OCI-LY7 (cell line): Measurements from ENCODE around the gene MT4. TPM values are rescaled to one million over a fixed set of nuclear protein-coding genes. Genes with fewer than 3 reads are reported as not detected.

Experiments used
- Bru-seq: library from RNA; stranded (reverse); fragments of 400-500 nt; gene quantifications from one replicate; lab custom pipeline; 2021; lab: Mats Ljungman, UMichigan
- BruChase-seq, 2 experiments: library from RNA; stranded (reverse); fragments of 400-500 nt; gene quantifications; one replicate each; lab custom pipeline; 2021; lab: Mats Ljungman, UMichigan
- BruUV-seq: library from RNA; stranded (reverse); fragments of 400-500 nt; replicated peaks from 2 replicates; lab custom pipeline; 2021; lab: Mats Ljungman, UMichigan
- CTCF ChIA-PET: fragments of 300-600 bp; sonication (Branson Sonifier 250); formaldehyde crosslinking; loops from one replicate; lab custom pipeline; 2022; ENCODE audit warnings: antibody characterized with exemption; ENCODE audit not compliant: unreplicated experiment; lab: Charles Lee
- POLR2A ChIA-PET: fragments of 300-600 bp; sonication (Branson Sonifier 250); formaldehyde crosslinking; loops from one replicate; lab custom pipeline; 2022; ENCODE audit warnings: antibody characterized with exemption; lab: Charles Lee
- DNase-seq: peaks from one replicate; pipeline ENCODE4 v3.0.0-alpha.2; 2015; ENCODE audit warnings: low spot score
- H2AFZ ChIP-seq: fragments of 200-600 bp; sonication (generic), shearing (Covaris generic); 2 replicates; pipeline ENCODE4 v1.6.1; 2014; ENCODE audit warnings: mild to moderate bottlenecking, antibody characterized with exemption, low read length, moderate library complexity
- H3K27ac ChIP-seq: fragments of 200-600 bp; sonication (generic); 2 replicates; pipeline ENCODE4 v1.5.1; 2014; ENCODE audit warnings: mixed run types, low read depth, mild to moderate bottlenecking, moderate library complexity, low read length, inconsistent platforms; ENCODE audit not compliant: poor library complexity, severe bottlenecking
- H3K36me3 ChIP-seq: fragments of 200-600 bp; sonication (generic); 2 replicates; pipeline ENCODE4 v1.6.1; 2014; ENCODE audit warnings: mild to moderate bottlenecking, antibody characterized with exemption, low read length, moderate library complexity, mixed read lengths; ENCODE audit not compliant: insufficient read depth
- H3K4me1 ChIP-seq: fragments of 200-600 bp; sonication (generic); 2 replicates; pipeline ENCODE4 v1.5.1; 2014; ENCODE audit warnings: mild to moderate bottlenecking, low read length; ENCODE audit not compliant: insufficient read depth, poor library complexity, severe bottlenecking
- H3K4me2 ChIP-seq: fragments of 200-600 bp; sonication (generic); 2 replicates; pipeline ENCODE4 v1.6.1; 2014; ENCODE audit warnings: mild to moderate bottlenecking, low read length
- H3K4me3 ChIP-seq: fragments of 200-600 bp; sonication (generic); 2 replicates; pipeline ENCODE4 v1.5.1; 2014; ENCODE audit warnings: mild to moderate bottlenecking, low read depth, low read length; ENCODE audit not compliant: poor library complexity, severe bottlenecking
- H3K79me2 ChIP-seq: fragments of 200-600 bp; sonication (generic); 2 replicates; pipeline ENCODE4 v1.6.1; 2016; ENCODE audit warnings: low read depth, mild to moderate bottlenecking, low read length, moderate library complexity, mixed read lengths; ENCODE audit not compliant: insufficient read depth
- H3K9me2 ChIP-seq: fragments of 200-600 bp; sonication (generic); 2 replicates; pipeline ENCODE4 v1.6.1; 2016; ENCODE audit warnings: mild to moderate bottlenecking, low read length, mixed read lengths; ENCODE audit not compliant: insufficient read depth
- H3K9me3 ChIP-seq: fragments of 200-600 bp; sonication (generic); 2 replicates; pipeline ENCODE4 v1.6.1; 2014; ENCODE audit warnings: mild to moderate bottlenecking, mixed run types, low read length, mixed read lengths
- H4K20me1 ChIP-seq: fragments of 200-600 bp; sonication (generic); 2 replicates; pipeline ENCODE4 v1.6.1; 2014; ENCODE audit warnings: mild to moderate bottlenecking, antibody characterized with exemption, low read length, moderate library complexity, mixed read lengths; ENCODE audit not compliant: insufficient read depth
- CTCF ChIP-seq: fragments of 200-600 bp; sonication (generic); conservative IDR thresholded peaks from 2 replicates; pipeline ENCODE4 v1.5.1; 2014; ENCODE audit warnings: mild to moderate bottlenecking, antibody characterized with exemption, low read length, moderate library complexity, mixed read lengths
- EZH2phosphoT487 ChIP-seq: fragments of 200-600 bp; sonication (generic); IDR thresholded peaks from 2 replicates; pipeline ENCODE4 v1.6.1; 2018; ENCODE audit warnings: low read depth, borderline replicate concordance, mild to moderate bottlenecking, mixed run types, antibody characterized with exemption, low read length, moderate library complexity, mixed read lengths
- intact Hi-C: fragments of 100-400 bp; cut with micrococcal nuclease; formaldehyde crosslinking; loops from one replicate; pipeline ENCODE4 v1.10.0; 2022; ENCODE audit not compliant: unreplicated experiment
- long read RNA-seq: library from polyadenylated mRNA; stranded (forward); transcript quantifications from one replicate; pipeline ENCODE4 v2.0.0, GENCODE V29; 2022
- total RNA-seq, 2 experiments: library from RNA; depleted of rRNA in 1 of 2; stranded (reverse); fragments of >200 nt in 1 of 2; shearing (Covaris generic) in 1 of 2; gene quantifications; 2 replicates each; pipeline ENCODE4 v1.2.3, GENCODE V29; 2014 to 2022

The MT4 gene
- total RNA-seq (2014; rRNA removed; shearing (Covaris generic)) (not detected in 2 replicates), total RNA-seq (2022) (not detected in 2 replicates), Bru-seq, nascent RNA (not detected), BruChase-seq, experiment 1, labeled RNA remaining after a 6-hour chase (not detected), BruChase-seq, experiment 2, labeled RNA remaining after a 2-hour chase (not detected)
- long read RNA-seq = 0 reads

GRCh38 chr16:56564793-56565477 is at the start of gene MT4:
TSS of gene MT4 (plus strand) at chr16:56565073. CDS start at chr16:56565129, 56 bp downstream.
- no peaks in the 10 kb centered on the region for H3K4me1 ChIP-seq
- no peak within 1 kb of the TSS for H3K4me2 ChIP-seq
- no peak within 1 kb of the TSS for H3K27ac ChIP-seq
- intact Hi-C loops = no loop called here
- CTCF ChIA-PET = no interaction called here
- no peaks in the 10 kb centered on the region for H4K20me1 ChIP-seq
- no peak within 1 kb of the TSS for H3K4me3 ChIP-seq
- no peaks in the 10 kb centered on the region for H3K9me2 ChIP-seq
- H3K9me3 ChIP-seq = no peaks in the 10 kb centered on the region
- POLR2A ChIA-PET = interaction anchor here (1.7 kb wide), 1 partner anchor 17 kb away, joined by 5 read pairs; no protein-coding TSS in a partner anchor
- H3K36me3 ChIP-seq = no peaks in the 10 kb centered on the region
- no peak for DNase-seq
- no peak within 1 kb of the TSS for H2AFZ ChIP-seq
- no TSS peak for BruUV-seq
- H3K79me2 ChIP-seq = no peaks in the 10 kb centered on the region
- TF ChIP-seq CTCF = no peak
- TF ChIP-seq EZH2phosphoT487 = no peak

- no peaks in the 10 kb centered on the region for H4K20me1 ChIP-seq
- no peaks in the 10 kb centered on the region for H3K79me2 ChIP-seq
- H3K36me3 ChIP-seq = no peaks in the 10 kb centered on the region
- no peak for TF ChIP-seq CTCF
- TF ChIP-seq EZH2phosphoT487 = no peak
- H3K4me1 ChIP-seq = peaks cover 11% of the 10 kb centered on the region
- POLR2A ChIA-PET = interaction anchor here (0.6 kb wide), 1 partner anchor 945 kb away, joined by 3 read pairs; no protein-coding TSS in a partner anchor
- no peak overlapping the region for H3K4me2 ChIP-seq
- no peaks in the 10 kb centered on the region for H3K9me2 ChIP-seq
- no peak overlapping the region for H3K27ac ChIP-seq
- H3K9me3 ChIP-seq = 0 out of 2 replicates have a peak, but pooled peaks cover 4% of the 10 kb centered on the region
- H2AFZ ChIP-seq = no peak overlapping the region
- DNase-seq = no peak
- CTCF ChIA-PET = no interaction called here
- no peak overlapping the region for H3K4me3 ChIP-seq
- intact Hi-C loops = no loop called here
- no TSS peak for BruUV-seq
Measured at GRCh38 chr16:56515665-56516064, 49.2 kb upstream of the MT4 start.

GRCh38 chr16:56517206-56517605 is 47.7 kb upstream of the MT4 start:
- H2AFZ ChIP-seq = no peak overlapping the region
- no peak for TF ChIP-seq EZH2phosphoT487
- TF ChIP-seq CTCF = no peak
- H3K9me3 ChIP-seq = 0 out of 2 replicates have a peak, but pooled peaks cover 4% of the 10 kb centered on the region
- no peak overlapping the region for H3K27ac ChIP-seq
- ChIA-PET CTCF (no interaction called here), POLR2A (interaction anchor here (0.7 kb wide), 1 partner anchor 30 kb away, joined by 3 read pairs; no protein-coding TSS in a partner anchor)
- no peaks in the 10 kb centered on the region for H3K9me2 ChIP-seq
- BruUV-seq = no TSS peak
- H4K20me1 ChIP-seq = no peaks in the 10 kb centered on the region
- no peaks in the 10 kb centered on the region for H3K79me2 ChIP-seq
- H3K4me2 ChIP-seq = no peak overlapping the region
- H3K4me1 ChIP-seq = peaks cover 11% of the 10 kb centered on the region
- no peak overlapping the region for H3K4me3 ChIP-seq
- H3K36me3 ChIP-seq = no peaks in the 10 kb centered on the region
- intact Hi-C loops = no loop called here
- DNase-seq = no peak
